HG02678 (cell line): ENCODE measurements around the gene SCARB1.
A peak's percentile ranks its signal among the peaks of the same experiment; 100 is the strongest.
"Not testable (repeated sequence)": the region's sequence is repeated elsewhere in the genome, so short reads cannot be mapped to it uniquely, and the experiment has no call there.

Experiments
- ATAC-seq: cut with Tn5 transposase; IDR thresholded peaks from one replicate; pipeline ENCODE4 v1.9.1; 2021; ENCODE audit warnings: mild to moderate bottlenecking, moderate library complexity; ENCODE audit not compliant: unreplicated experiment

SCARB1 gene, protein sequence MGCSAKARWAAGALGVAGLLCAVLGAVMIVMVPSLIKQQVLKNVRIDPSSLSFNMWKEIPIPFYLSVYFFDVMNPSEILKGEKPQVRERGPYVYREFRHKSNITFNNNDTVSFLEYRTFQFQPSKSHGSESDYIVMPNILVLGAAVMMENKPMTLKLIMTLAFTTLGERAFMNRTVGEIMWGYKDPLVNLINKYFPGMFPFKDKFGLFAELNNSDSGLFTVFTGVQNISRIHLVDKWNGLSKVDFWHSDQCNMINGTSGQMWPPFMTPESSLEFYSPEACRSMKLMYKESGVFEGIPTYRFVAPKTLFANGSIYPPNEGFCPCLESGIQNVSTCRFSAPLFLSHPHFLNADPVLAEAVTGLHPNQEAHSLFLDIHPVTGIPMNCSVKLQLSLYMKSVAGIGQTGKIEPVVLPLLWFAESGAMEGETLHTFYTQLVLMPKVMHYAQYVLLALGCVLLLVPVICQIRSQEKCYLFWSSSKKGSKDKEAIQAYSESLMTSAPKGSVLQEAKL

DNA sequence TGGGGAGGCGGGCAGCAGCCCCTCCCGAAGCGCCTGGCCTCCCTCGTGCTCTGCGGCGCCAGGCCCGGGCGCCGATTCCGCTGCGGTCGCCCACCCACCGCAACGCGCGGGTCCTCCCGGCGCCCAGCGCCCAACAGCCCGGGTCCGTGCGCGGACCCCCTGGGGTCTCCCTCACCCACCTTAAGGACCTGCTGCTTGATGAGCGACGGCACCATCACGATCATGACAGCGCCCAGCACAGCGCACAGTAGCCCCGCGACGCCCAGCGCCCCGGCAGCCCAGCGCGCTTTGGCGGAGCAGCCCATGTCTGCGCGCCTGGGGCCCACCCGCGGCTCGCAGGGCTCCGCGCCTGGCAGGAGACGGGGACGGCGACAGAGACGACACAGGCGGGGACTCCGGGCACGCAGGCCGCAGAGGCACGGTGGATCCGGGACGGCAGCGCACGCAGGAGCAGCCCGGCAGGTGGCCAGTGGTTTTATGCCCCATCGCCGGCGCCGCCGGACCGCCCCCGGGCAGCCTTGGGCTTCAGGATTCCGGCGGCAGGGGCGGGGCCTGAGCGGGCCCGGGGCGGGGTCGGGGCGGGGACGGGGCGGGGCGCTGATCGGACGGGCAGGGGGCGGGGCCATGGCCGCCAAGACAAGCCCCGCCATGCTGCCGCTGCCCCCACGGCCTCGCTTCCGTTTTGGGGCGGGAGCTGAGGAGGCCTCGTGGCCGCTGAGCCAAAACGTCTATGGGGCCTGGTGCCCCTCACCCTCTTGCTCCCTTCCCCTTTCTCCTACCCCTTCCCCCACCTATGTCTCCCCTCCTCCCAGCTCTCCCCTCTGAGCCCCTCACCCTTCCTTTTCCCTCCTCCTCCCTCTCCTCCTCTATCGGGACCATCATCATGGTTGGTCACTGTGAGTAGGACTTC lies at the start of gene SCARB1:
TSS of gene SCARB1 (minus strand) at position 449 of the 910 bp plus-strand sequence. CDS start at position 305, 144 bp downstream.
- ATAC-seq: peak; percentile 78

DNA sequence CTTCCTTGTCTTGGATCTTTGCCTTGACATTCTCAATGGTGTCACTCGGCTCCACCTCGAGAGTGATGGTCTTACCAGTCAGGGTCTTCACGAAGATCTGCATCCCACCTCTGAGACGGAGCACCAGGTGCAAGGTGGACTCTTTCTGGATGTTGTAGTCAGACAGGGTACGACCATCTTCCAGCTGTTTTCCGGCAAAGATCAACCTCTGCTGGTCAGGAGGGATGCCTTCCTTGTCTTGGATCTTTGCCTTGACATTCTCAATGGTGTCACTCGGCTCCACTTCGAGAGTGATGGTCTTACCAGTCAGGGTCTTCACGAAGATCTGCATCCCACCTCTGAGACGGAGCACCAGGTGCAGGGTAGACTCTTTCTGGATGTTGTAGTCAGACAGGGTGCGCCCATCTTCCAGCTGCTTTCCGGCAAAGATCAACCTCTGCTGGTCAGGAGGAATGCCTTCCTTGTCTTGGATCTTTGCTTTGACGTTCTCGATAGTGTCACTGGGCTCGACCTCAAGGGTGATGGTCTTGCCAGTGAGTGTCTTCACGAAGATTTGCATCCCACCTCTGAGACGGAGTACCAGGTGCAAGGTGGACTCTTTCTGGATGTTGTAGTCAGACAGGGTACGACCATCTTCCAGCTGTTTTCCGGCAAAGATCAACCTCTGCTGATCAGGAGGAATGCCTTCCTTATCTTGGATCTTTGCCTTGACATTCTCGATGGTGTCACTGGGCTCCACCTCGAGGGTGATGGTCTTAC lies 49.0 kb upstream of the SCARB1 start:
- not testable (repeated sequence) for ATAC-seq

DNA sequence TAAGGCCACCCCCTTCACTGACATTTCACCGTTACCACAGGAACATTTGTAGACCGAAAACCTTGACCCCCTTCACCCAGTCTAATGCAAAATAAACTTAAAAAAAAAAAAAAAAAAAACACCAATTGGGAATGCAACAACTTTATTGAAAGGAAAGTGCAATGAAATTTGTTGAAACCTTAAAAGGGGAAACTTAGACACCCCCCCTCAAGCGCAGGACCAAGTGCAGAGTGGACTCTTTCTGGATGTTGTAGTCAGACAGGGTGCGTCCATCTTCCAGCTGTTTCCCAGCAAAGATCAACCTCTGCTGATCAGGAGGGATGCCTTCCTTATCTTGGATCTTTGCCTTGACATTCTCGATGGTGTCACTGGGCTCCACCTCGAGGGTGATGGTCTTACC lies 47.9 kb upstream of the SCARB1 start:
- not testable (repeated sequence) for ATAC-seq

DNA sequence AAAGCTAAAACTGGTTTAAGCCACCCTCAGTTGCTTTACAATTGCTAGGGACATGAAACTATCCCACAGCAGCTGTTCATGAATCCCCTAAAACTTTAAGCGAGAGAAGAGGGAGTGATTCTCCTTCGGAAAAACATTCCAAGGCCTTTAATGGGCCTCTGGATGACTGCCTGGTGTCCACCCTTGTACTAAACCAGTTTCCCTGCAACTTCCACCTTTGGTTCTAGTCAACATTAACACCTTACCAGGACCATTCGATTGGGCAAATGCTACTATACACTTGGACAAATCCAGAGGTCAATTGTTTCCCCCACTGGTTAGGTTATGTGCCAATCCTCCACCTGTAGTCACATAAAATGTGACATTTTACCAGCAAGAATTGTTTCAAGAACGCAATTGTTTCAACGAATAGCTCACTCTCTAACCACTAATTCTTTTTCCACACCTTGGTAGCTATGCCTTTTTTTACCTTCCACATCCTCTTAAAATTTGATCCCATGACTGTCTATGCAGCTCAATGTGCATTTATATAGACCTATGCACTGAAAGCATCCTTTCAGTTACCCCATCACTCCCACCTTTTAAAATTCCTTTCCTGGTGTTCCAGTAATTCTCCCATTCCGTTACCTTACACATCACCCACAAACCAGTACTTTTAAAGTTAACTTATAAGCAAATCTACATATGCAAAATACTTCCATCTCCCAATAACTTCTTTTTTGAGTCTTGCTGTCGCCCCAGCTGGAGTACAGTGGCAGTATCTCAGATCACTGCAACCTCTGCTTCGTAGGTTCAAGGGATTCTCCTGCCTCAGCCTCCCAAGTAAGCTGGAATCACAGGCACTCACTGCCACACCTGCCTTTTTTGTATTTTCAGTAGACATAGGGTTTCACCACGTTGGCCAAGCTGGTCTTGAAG lies 47.2 kb upstream of the SCARB1 start:
- no peak for ATAC-seq

DNA sequence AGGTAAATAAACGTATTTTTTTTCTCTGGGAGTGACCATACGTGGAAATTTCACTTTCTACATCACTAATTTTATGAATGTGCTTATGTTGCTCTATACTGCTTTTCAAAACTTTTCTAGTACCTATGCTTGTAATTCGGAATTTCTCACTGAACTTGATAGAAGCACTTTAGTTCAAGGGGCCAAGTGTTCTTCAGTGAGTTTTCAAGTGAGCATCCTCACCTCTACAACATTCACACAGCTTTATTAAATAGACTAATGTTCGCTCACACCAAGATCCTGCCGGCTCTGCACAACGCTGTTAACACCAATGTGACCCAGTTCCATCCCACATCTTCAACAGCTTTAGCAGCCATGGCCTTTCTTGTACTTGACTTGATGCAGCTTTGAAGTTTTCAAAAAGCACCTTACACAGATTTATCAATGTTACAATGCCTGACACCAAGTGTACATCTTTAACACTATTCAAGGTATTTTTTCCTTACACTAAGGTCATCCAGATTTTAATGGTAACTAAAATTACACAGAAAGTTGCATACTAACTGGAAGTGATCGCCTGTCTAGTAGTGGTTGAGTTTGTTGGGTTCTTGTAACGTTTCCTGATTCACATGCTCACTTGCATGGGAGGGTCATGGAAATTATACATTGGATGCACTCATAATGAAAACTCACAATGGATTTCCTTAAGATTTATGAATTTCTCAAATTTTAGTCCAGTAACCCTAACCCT lies 46.3 kb upstream of the SCARB1 start:
- no peak for ATAC-seq

DNA sequence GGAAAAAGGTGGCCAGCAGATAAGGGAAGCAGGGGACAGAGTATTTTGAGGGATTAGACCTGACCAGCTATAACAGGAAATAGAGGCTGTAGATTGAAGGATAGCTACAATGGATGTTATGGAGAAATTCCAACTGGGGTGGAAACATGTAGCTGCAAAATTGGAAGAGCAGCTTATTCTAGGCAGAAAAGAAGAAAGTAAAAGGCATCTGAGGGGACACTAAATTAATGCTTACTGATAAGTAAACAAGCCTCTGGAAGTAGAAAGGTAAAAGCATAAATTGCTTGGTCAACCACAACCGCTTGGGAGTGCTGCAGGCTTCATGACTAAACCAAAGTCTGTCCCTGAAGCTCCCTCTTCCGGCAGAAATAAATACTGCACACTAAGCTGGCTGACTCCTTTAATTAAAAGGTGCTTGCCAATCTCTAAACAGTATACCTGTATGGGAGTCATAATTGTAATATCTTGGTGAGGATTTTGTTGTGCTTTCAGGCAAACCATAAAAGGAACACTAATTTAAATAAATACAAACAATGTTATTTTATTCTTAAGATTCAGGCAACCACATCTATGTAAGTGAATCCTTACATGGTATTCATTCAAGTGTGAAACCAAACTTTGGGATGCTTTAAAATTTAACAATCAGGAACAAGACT lies 43.1 kb upstream of the SCARB1 start:
- peak; percentile 78 for ATAC-seq

DNA sequence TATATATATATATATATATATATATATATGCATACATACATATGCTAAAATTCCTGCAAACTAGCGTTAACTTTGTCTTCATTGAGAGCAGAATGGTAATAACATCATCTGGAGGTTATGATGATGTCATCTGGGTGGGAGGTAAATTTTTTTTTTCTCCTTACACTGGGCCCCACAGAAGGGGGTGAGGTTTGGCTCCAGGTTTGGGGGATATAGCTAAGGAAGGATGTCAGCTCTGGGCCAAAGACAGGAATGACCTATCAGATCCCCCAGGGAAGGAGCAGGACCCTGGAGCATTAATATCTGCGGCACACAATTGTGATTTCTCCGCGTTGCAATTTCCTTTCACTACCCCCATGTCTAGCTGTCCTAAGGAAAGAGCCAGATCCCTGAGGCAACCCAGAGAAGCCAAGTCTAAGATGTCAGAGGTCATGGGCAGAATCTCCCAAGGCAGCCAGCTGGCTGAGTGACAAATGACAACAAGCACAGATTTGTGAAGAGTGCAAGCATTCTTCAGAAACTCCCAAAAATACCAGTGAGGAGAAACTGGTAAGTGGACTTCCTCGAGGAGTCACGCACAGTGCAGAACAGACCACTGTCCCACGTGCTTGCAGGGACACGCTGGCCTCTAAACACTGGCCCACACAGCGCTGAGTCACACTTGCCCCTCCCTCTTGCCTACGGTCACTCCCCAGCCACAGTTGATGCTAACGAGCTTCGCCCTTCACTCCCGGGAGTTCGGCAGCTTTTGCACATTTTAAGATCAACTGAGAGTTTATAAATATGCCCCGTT lies 40.8 kb upstream of the SCARB1 start:
- ATAC-seq: no peak

DNA sequence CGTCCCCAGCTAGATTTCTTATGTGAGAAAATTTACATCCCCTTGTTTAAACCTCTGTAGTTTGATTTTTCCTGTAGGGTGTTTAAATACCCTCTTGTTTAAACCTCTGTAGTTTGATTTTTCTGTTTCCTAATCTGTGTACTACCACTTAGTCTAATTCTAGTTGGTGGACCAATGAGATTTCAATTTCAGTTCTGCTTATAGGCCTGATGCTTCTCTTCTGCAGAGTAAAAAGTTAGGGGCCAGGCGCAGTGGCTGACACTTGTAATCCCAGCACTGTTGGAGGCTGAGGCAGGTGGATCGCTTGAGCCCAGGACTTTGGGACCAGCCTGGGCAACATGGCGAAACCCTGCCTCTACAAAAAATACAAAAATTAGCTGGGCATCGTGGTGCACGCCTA lies 39.3 kb upstream of the SCARB1 start:
- no peak for ATAC-seq

DNA sequence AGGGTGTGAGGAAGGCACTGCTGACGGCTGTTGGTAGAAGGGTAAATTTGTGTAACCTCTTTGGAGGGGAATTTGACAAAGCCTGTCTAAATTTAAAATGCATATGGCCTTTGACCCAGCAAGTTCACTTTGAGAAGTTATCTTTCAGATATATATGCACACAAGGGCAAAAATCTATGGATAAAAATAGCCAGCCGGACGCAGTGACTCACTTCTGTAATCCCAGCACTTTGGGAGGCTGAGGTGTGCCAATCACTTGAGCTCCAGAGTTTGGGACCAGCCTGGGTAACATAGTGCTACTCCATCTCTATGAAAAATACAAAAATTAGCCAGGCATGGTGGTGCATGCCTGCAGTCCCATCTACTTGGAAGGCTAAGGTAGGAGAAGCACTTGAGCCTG lies 37.3 kb upstream of the SCARB1 start:
- no peak for ATAC-seq

DNA sequence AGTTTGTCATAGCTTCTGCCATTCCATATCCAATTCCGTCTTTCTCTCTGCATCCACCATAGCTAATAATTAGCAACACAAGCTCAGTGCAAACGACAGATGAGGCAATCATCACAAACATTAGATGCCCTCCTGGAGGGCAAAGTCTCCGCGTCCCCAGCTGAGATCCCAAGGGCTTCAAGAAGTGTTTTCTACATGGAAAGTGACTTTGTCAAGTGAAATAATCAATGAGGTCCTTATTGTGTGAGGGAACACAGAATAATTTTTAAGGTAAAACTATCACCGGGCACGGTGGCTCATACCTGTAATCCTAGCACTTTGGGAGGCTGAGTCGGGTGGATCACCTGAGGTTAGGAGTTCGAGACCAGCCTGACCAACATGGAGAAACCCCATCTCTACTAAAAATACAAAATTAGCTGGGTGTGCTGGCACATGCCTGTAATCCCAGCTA lies 36.7 kb upstream of the SCARB1 start:
- not testable (repeated sequence) for ATAC-seq

DNA sequence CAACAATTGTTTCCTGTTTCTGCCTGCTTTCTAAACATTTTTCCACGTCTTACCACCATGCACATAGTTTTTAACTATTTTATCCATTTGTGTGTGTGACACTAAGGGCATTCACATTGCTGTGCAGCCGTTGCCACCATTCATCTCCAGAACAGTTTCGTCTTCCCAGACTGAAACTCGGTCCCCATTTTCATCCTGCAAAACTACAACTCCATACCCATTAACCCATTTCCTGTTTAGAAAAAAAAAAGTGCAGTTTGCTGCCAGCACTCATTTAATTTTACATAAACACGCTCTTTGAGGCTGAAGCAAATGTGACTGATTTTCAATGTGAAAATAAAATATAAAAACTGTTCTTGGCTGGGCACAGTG lies 35.2 kb upstream of the SCARB1 start:
- ATAC-seq: no peak

DNA sequence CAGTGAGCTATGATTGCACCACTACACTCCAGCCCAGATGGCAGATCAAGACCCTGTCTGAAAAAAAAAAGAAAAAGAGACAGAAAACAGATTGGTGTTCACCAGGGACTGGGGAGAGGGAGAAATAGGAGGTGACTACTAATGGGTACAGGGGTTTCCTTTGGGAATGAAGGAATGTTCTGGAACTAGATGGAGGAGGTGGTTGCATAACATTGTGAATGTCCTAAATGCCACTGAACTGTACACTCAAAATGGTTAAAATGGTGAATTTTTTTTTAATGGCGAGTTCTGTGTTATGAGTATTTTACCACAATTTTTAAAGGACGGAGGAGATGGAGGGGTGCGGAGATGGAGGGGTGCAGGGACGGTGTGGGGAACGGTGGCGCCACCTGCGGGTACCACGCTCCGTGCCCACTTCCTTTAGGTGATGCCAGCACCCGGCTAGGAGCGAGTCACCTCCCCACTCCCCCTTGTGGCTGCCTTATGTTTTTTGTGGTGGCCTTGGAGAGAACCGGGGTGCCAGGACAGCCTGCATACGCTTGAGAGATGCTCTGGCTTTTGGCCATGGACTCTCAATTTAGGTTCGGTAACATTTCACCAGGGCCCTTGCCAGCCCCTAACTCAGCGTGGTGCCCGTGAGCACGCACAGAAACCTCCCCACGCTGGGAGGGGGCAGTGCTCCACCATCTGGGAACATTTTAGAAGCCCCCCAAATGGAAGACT lies 34.7 kb upstream of the SCARB1 start:
- ATAC-seq: peak; percentile 59

DNA sequence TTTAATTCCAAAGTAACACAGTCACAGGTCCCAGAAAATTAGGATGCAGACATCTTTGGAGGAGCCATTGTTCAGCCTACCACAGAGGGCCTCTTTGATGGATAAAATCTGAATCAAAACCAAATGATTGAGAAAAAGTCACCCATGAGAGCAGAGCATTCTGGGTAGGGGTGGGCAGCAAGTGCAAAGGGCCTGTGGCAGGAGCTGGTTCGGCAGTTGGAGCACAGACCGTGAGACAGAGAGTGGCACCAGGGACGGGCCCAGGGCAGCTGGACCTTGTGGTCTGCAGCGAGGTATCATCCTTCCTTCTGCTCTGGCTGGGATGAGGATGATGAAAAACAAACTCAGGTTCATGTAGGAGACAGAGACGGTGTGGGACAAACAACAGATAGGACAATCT lies 32.8 kb upstream of the SCARB1 start:
- no peak for ATAC-seq

DNA sequence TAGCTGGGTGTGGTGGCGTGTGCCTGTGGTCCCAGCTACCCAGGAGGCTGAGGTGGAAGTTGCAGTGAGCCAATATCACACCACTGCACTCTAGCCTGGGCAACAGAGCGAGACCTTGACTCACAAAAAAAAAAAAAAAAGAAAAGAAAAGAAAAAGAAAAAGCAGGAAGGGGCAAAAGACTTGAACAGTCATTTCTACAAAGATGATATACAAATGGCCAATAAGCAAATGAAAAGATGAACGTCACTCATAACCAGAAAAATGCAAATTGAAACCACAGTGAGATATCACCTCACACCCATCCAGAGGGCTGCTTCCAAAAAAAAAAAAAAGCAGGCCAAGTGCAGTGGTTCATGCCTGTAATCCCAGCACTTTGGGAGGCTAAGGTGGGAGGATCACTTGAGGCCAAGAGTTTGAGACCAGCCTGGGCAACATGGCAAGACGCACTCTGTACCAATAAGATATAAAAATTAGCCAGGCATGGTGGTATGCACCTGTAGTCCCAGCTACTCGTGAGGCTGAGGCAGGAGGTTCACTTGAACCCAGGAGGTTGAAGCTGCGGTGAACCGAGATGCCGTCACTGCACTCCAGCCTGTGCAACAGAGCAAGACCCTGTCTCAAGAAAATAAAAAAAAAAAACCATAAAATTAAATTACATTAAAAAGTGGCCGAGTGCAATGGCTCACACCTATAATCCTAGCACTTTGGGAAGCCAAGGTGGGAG lies 30.3 kb upstream of the SCARB1 start:
- no peak for ATAC-seq

DNA sequence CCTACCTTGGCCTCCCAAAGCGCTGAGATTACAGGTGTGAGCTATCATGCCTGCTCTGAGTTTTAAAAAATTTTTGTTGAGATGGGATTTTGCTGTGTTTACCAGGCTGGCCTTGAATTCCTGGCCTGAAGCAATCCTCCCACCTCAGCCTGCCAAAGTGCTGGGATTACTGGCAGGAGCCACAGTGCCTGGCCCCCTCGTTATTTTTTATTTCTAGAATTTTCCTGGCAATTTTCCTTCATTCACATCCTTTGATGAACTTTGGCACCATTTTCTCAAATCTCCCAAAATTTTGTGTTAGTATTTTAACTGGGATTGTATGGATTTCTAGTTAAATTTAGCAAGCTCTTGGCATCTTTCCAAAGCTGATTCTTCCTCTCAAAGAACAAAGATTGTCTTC lies 24.6 kb upstream of the SCARB1 start:
- ATAC-seq: no peak

DNA sequence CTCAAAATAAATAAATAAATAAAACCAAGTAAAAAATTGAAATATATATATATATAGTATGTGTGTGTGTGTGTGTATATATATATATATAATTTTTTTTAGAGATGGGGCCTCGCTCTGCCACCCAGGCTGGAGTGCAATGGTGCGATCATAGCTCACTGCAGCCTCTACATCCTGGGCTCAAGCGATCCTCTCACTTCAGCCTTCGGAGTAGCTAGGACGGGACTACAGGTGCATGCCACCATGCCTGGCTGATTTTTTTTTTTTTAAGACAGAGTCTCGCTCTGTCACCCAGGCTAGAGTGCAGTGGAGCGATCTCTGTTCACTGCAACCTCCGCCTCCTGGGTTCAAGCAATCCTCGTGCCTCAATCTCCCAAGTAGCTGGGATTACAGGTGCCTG lies 24.1 kb upstream of the SCARB1 start:
- not testable (repeated sequence) for ATAC-seq
